Measurements from ENCODE around the gene COL27A1.
"Not testable (repeated sequence)": the region's sequence is repeated elsewhere in the genome, so short reads cannot be mapped to it uniquely, and the experiment has no call there.

COL27A1 gene

GRCh38 chr9:114123031-114123977 is 32.0 kb upstream of the COL27A1 start:
- no peak for DNase-seq (ENCODE audit: low spot score)

- DNase-seq (ENCODE audit: low spot score) = no peak
These were observed 31.2 kb upstream of the COL27A1 start for GRCh38 chr9:114124138-114124537.

GRCh38 chr9:114124666-114125475 is 30.5 kb upstream of the COL27A1 start:
- no peak for DNase-seq (ENCODE audit: low spot score)

- DNase-seq (ENCODE audit: low spot score) = no peak
These were observed 29.8 kb upstream of the COL27A1 start for GRCh38 chr9:114125476-114126013.

DNA sequence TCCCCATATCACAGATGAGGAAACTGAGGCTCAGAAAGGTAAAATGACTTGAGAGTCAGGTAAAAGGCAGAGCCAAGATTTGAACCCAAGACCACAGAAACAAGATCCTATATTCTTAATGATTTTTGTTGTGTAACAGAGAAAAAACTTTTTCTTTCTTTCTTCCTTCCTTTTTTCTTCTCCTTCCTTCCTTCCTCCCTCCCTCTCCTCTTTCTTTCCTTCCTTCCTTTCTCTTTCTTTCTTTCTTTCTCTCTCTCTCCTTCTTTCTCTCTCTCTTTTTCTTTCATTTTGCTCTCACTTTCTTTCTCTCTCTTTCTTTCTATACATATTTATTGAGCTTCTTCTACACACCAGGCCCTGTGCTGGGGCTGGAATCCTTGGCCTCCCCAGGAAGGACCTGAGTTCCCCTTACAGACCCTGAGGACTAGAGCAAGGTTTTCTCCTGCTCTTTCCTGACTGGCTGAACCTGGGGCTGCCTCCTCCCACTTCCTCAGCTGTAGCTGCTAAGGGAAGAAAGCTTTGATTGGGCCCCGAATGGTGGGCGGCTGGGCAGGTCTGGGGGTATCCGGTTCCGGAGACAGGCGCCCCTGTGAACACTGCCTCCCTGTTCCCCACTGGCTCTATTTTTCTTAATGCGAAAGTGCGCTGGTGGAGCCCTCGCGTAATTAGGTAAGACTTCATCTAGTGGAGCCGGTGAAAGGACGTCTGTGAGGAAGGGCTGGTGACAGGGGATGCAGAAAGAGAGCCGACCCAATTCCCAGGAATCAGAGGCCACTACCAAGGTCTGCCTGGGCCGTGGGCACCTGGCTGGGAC is 28.9 kb upstream of the COL27A1 start:
- DNase-seq (ENCODE audit: low spot score) = no peak

DNA sequence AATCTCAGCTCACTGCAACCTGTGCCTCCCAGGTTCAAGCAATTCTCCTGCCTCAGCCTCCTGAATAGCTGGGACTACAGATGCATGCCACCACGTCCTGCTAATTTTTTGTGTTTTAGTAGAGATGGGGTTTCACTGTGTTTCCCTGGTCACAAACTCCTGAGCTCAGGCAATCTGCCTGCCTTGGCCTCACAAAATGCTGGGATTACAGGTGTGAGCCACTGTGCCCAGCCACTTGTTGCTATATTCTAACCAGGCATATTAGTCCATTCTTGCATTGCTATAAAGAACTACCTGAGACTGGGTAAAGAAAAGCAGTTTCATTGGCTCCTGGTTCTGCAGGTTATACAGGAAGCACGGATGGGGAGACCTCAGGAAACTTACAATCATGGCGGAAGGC is 26.6 kb upstream of the COL27A1 start:
- DNase-seq (ENCODE audit: low spot score) = not testable (repeated sequence)

DNA sequence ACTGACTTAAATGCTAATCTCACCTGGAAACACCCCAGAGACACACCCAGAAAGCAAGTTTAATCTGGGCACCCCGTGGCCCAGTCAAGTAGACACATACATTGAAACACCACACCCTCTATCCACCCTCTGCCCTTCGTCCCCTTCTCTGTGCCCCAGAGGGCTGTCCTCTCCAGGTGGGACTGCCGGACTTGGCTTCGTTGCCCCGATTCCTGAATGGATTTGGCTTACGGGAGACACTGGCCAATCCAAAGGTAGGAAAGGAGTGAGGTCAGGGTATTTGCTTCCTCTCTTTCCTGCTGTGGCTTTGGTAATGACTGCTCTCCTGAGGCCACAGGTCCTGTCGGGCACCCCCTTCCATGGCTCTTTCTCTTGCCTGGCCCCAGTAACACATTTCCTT is 25.2 kb upstream of the COL27A1 start:
- DNase-seq (ENCODE audit: low spot score) = no peak

DNA sequence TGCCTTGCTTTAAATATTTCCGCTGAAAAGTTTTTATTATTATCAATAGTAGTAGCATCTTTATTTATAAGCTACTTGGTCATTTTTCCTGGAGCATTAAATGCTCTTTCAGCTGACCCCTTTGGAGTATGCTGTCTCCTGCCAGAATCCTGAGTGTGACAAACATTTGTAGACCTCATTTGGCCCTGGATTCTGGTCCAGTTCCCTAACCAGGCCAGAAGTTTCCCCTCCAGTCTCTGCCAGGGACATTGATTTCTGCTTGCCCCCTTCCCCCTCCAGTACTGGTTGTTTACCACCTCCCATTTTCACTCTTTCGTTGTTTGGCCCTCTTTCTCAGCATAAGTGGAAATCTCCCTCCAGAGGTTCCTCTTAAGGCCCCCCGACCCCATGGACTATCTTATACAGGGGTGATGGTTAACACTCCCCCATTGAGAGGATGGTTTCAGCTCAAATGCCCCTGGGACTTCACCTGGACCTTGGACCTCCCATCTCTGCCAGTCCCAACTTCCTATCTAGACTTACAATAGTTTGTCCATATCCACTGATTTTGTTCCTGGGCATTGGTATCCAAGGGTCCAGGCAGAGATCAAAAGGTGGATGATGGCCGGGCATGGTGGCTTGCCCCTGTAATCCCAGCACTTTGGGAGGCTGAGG is 24.6 kb upstream of the COL27A1 start:
- no peak for DNase-seq (ENCODE audit: low spot score)

DNA sequence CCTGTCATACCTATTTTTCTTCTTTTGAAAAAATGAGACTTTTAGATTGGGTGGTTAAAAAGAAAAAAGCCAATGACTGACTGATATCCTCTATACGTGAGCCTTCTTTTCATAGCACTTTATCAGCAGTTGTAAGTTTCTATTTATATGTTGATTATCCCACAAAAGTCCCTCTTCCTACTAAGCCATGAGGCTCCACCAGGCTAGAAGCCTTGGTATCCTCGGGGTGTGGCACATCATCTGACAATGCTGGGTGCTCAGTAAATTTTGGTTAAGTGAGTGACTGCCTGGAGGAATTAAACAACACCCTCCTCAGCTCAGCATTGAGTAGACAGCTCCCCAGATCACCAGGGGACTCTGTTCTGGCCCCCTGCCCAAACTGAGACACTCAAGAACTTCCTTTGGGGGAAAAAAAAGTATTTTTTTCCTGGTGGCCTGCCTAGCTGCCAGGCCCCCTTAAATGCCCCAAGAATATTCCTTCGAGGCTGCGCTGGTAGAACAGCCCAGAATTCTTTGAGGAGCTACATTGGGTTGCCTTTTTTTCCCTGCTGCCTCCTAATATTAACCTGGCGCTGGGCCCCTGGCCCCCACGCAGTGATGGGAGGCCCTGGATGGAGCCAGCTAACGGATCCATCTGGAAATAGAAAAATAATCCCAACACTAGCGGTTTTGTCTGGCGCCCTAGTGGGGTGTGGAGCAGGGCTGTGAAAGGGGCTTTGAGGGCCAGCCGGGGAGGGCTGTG is 23.4 kb upstream of the COL27A1 start:
- no peak for DNase-seq (ENCODE audit: low spot score)

DNA sequence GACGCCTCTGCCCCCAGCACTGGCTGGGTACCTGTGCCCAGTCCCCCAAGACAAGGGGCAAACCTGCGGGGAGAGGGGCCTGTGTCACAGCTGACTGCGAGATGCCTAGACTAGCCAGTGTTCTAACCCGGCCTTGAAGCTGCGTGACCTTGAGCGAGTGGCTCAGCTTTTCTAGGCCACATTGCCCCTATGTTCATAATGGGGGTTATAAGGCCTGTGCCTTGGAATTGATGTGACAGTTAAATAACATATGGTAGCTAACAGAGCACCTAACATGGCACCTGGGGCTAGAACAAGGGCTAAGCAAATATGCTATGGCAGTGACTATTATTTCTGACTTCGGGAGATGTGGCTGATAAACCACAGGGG is 22.8 kb upstream of the COL27A1 start:
- DNase-seq (ENCODE audit: low spot score) = no peak

- no peak for DNase-seq (ENCODE audit: low spot score)
These were observed 20.4 kb upstream of the COL27A1 start for GRCh38 chr9:114134827-114135396.

- DNase-seq (ENCODE audit: low spot score) = no peak
These were observed 17.5 kb upstream of the COL27A1 start for GRCh38 chr9:114137831-114138230.

- DNase-seq (ENCODE audit: low spot score) = no peak
These were observed 16.8 kb upstream of the COL27A1 start for GRCh38 chr9:114138552-114138971.

DNA sequence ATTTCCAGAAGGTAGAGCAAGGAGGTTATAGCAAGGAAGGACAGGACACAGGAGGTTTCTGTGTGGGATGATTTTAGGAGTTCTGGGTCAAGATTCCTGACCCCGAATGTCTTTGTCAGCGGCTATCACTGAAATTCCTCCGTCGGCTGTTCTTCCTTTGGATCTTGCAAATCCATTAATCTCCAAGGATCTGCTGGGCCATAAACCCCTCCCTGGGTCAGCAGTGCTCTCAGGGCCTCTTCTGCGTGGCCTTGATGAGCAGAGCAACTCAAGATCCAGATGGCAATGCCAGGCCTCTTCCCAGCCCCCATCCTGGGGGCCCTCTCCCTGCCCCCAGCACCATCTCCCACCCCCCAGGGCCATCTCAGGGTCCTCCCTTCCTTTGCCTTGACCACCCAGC is 16.3 kb upstream of the COL27A1 start:
- DNase-seq (ENCODE audit: low spot score) = no peak

DNA sequence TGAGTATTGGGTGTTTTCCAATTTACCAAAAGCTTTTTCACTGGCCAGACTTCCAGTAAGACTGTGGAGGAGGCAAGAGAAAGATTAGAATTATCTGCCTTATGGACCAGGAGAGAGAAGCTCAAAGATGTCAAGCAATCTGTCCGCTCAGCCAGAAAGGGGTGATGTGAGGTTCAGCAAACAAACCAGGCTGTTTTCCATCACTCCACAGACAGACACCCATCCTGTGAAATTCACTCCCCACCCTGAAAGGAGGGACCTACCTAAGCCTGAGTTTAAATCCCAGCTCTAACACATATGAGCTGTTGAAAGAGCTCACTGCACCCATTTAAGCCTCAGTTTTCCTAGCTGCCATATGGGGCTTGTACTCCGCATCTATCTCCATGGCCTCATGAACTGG is 14.9 kb upstream of the COL27A1 start:
- no peak for DNase-seq (ENCODE audit: low spot score)

DNA sequence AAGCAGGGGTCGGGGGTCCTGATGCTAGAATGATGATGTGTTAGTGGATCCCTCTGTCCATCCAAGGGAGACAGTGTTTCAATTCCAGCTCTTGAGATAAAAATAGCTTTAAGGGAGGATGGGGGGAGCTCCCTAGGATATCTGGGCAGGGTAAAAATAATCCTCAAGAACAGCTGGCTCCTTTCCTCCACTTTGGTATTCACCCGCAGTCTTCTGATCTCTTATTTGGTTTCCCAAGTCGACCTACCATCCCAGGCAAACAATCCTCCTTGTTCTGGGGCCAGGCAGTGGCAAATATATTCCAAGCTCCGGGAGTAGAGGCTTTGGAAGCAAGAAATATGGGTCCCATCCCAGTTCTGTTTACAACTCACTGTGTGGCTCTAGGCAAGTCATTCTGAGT is 14.5 kb upstream of the COL27A1 start:
- peak; percentile 50 for DNase-seq (ENCODE audit: low spot score)

- DNase-seq (ENCODE audit: low spot score) = no peak
These were observed 13.6 kb upstream of the COL27A1 start for GRCh38 chr9:114141553-114142402.

- no peak for DNase-seq (ENCODE audit: low spot score)
These were observed 12.1 kb upstream of the COL27A1 start for GRCh38 chr9:114143234-114143633.

- DNase-seq (ENCODE audit: low spot score) = no peak
These were observed 8.6 kb upstream of the COL27A1 start for GRCh38 chr9:114146735-114147134.

All from globus pallidus (tissue), 1 donor.